ENCODE measurements around the gene DAAM1. TPM values are rescaled to one million over a fixed set of nuclear protein-coding genes. Genes with fewer than 3 reads are reported as not detected.

The DAAM1 gene
- polyA plus RNA-seq, 1 of the 3 experiments (the other 2 are of a cell fraction) = 5.1 TPM

- H4K20me1 ChIP-seq (ENCODE audit: insufficient read depth) = no peaks in the 10 kb centered on the region
- no peak overlapping the region for H3K27ac ChIP-seq (ENCODE audit: low read depth in 2 of 2, low read length in 1 of 2)
- POLR2A ChIA-PET = no interaction called here
- peaks cover 0 to 7% of the 10 kb centered on the region in 2 experiments for H3K36me3 ChIP-seq (replicated peaks in 1 of 2; ENCODE audit: control insufficient read depth in 1 of 2, insufficient read depth in 2 of 2, low read length in 1 of 2)
- no peaks in the 10 kb centered on the region for H3F3A ChIP-seq (replicated peaks; ENCODE audit: insufficient read depth)
- H3K4me1 ChIP-seq (ENCODE audit: control insufficient read depth in 1 of 2, insufficient read depth in 2 of 2, low read depth in 1 of 2, low read length in 1 of 2) = no peaks in the 10 kb centered on the region
- H3K9me2 ChIP-seq = no peaks in the 10 kb centered on the region
- 76% methylated on average over 4 of the region's 4 CpGs for WGBS (ENCODE audit: low lambda C conversion rate)
- CTCF ChIA-PET = no interaction called here
- no peaks in the 10 kb centered on the region for H3K79me2 ChIP-seq (ENCODE audit: insufficient read depth)
- no peaks in the 10 kb centered on the region for H3K9me3 ChIP-seq
- no peak overlapping the region for H3K4me2 ChIP-seq
- H3K9ac ChIP-seq = no peak overlapping the region
- TF ChIP-seq MEF2A (IDR thresholded peaks at IDR 0.05; ENCODE audit: borderline replicate concordance, low read depth) (no peak), JUND (IDR thresholded peaks at IDR 0.05) (no peak), TEAD4 (IDR thresholded peaks at IDR 0.05; ENCODE audit: borderline replicate concordance, insufficient read depth) (no peak), GATA2 (CRISPR knock-in tag; IDR thresholded peaks at IDR 0.05) (no peak), USF2 (IDR thresholded peaks at IDR 0.05; ENCODE audit: borderline replicate concordance, low read depth, low read length) (no peak), SIN3A (IDR thresholded peaks at IDR 0.05; ENCODE audit: borderline replicate concordance, low read depth, low read length) (no peak), RFX5 (IDR thresholded peaks at IDR 0.05; ENCODE audit: low read length) (no peak), NRF1 (IDR thresholded peaks at IDR 0.05; ENCODE audit: low read depth, low read length) (no peak), YY1 (IDR thresholded peaks at IDR 0.05; ENCODE audit: low read depth) (no peak), IRF3 (IDR thresholded peaks at IDR 0.05; ENCODE audit: low read depth, low read length) (no peak), REST (IDR thresholded peaks at IDR 0.05; ENCODE audit: low read depth, low read length) (no peak), EZH2phosphoT487 (IDR thresholded peaks at IDR 0.05; ENCODE audit: borderline replicate concordance, low read depth) (no peak), GABPA (IDR thresholded peaks at IDR 0.05; ENCODE audit: low read depth) (no peak)
- no peaks in the 10 kb centered on the region for H3K27me3 ChIP-seq (ENCODE audit: insufficient read depth)
- no peak for DNase-seq
- no peak overlapping the region for H3K4me3 ChIP-seq (ENCODE audit: low read depth in 2 of 2, low read length in 1 of 2)
- H2AFZ ChIP-seq (ENCODE audit: low read depth) = no peak overlapping the region
These were observed 205.8 kb downstream of the DAAM1 start for GRCh38 chr14:59394268-59394667.
